Measurements from ENCODE around the gene GKAP1. TPM values are rescaled to one million over a fixed set of nuclear protein-coding genes. Genes with fewer than 3 reads are reported as not detected.
"Not testable (repeated sequence)": the region's sequence is repeated elsewhere in the genome, so short reads cannot be mapped to it uniquely, and the experiment has no call there.

GKAP1 gene
- total RNA-seq, 1 experiment from 2014 or later = 0.86 TPM

DNA sequence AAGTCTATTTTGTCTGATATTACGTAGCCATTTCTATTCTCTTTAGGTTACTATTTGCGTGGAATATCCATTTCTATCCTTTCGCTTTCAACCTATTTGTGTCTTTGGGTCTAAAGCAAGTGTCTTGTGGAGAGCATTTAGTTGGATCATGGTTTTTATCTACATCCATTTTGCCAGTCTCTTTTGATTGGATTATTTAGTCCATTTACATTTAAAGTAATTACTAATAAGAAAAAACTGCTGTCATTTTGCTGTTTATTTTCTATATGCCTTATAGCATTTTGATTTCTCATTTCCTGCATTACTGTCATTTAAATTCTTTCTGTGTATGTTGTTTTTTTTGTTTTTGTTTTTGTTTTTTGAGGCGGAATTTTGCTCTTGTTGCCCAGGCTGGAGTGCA, 83.8 kb downstream of the GKAP1 start:
- Mint-ChIP-seq H3K4me1 (ENCODE audit: low read depth, unreplicated experiment) (no peaks in the 10 kb centered on the region), H3K27ac (ENCODE audit: unreplicated experiment) (no peak overlapping the region), H3K9me3 (ENCODE audit: unreplicated experiment) (no peaks in the 10 kb centered on the region), H3K36me3 (ENCODE audit: insufficient read depth, unreplicated experiment) (no peaks in the 10 kb centered on the region), H3K4me3 (ENCODE audit: unreplicated experiment) (no peak overlapping the region), H3K27me3 (ENCODE audit: insufficient read depth, unreplicated experiment) (peaks cover 14% of the 10 kb centered on the region)
- no peak for DNase-seq
- BruUV-seq (replicated peaks) = no TSS peak
- H3K9me3 ChIP-seq = no peaks in the 10 kb centered on the region
- ChIA-PET CTCF (no interaction called here), POLR2A (no interaction called here)
- H3K27me3 ChIP-seq (replicated peaks; ENCODE audit: control insufficient read depth, insufficient read depth, low read length) = no peaks in the 10 kb centered on the region; the same call in 1 of the 2 replicates
- H3K4me3 ChIP-seq (ENCODE audit: low read depth, low read length) = no peak overlapping the region
- intact Hi-C loops (cut with micrococcal nuclease; ENCODE audit: unreplicated experiment) = no loop called here
- H3K36me3 ChIP-seq (ENCODE audit: control insufficient read depth, insufficient read depth, low read length) = no peaks in the 10 kb centered on the region
- H3K4me1 ChIP-seq = no peaks in the 10 kb centered on the region
- TF ChIP-seq, protein P1, sequence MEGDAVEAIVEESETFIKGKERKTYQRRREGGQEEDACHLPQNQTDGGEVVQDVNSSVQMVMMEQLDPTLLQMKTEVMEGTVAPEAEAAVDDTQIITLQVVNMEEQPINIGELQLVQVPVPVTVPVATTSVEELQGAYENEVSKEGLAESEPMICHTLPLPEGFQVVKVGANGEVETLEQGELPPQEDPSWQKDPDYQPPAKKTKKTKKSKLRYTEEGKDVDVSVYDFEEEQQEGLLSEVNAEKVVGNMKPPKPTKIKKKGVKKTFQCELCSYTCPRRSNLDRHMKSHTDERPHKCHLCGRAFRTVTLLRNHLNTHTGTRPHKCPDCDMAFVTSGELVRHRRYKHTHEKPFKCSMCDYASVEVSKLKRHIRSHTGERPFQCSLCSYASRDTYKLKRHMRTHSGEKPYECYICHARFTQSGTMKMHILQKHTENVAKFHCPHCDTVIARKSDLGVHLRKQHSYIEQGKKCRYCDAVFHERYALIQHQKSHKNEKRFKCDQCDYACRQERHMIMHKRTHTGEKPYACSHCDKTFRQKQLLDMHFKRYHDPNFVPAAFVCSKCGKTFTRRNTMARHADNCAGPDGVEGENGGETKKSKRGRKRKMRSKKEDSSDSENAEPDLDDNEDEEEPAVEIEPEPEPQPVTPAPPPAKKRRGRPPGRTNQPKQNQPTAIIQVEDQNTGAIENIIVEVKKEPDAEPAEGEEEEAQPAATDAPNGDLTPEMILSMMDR (IDR thresholded peaks at IDR 0.05; ENCODE audit: insufficient read depth in 1 of 2, low read depth in 1 of 2, low read length in 1 of 2, severe bottlenecking in 1 of 2, unreplicated experiment in 1 of 2) = no peak

DNA sequence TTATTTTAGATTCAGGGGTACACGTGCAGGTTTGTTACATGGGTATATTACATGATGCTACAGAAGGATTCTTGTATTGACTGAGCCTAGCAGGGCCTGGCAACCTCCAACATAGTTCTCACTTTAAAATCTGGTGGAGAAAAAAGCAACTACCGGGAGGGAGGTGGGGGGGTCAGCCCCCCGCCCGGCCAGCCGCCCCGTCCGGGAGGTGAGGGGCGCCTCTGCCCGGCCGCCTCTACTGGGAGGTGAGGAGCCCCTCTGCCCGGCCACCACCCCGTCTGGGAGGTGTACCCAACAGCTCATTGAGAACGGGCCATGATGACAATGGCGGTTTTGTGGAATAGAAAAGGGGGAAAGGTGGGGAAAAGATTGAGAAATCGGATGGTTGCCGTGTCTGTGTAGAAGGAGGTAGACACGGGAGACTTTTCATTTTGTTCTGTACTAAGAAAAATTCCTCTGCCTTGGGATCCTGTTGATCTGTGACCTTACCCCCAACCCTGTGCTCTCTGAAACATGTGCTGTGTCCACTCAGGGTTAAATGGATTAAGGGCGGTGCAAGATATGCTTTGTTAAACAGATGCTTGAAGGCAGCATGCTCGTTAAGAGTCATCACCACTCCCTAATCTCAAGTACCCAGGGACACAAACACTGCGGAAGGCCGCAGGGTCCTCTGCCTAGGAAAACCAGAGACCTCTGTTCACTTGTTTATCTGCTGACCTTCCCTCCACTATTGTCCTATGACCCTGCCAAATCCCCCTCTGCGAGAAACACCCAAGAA, 88.8 kb downstream of the GKAP1 start:
- H3K27ac Mint-ChIP-seq (ENCODE audit: unreplicated experiment); H3K4me3 ChIP-seq (ENCODE audit: low read depth, low read length); POLR2A ChIA-PET; H3K4me1 Mint-ChIP-seq (ENCODE audit: low read depth, unreplicated experiment); intact Hi-C loops (cut with micrococcal nuclease; ENCODE audit: unreplicated experiment); H3K36me3 Mint-ChIP-seq (ENCODE audit: insufficient read depth, unreplicated experiment); H3K4me3 Mint-ChIP-seq (ENCODE audit: unreplicated experiment); H3K27me3 ChIP-seq (replicated peaks; ENCODE audit: control insufficient read depth, insufficient read depth, low read length); H3K9me3 ChIP-seq; H3K4me1 ChIP-seq; CTCF ChIA-PET; H3K36me3 ChIP-seq (ENCODE audit: control insufficient read depth, insufficient read depth, low read length); H3K9me3 Mint-ChIP-seq (ENCODE audit: unreplicated experiment); H3K27me3 Mint-ChIP-seq (ENCODE audit: insufficient read depth, unreplicated experiment); BruUV-seq (replicated peaks); DNase-seq: not testable (repeated sequence)

DNA sequence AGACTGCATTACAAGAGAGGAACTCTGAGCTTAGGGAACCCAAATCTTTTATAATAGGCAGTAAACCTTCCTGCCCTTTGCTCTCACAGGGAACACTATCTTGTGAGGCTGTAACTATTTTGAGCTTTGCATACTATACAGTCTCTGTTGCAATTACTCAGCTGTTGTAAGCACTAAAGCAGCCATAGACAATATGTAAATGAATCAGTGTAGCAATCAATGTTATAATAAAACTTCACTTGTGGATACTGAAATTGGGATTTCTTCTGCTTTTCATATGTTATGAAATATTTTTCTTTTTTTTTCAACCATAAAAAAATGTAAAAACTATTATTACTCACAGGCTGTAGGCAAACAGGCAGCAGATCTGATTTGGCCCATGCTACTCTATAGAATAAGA, 93.1 kb downstream of the GKAP1 start:
- Mint-ChIP-seq H3K4me1 (ENCODE audit: low read depth, unreplicated experiment) (no peaks in the 10 kb centered on the region), H3K4me3 (ENCODE audit: unreplicated experiment) (no peak overlapping the region), H3K36me3 (ENCODE audit: insufficient read depth, unreplicated experiment) (no peaks in the 10 kb centered on the region), H3K27me3 (ENCODE audit: insufficient read depth, unreplicated experiment) (no peaks in the 10 kb centered on the region), H3K9me3 (ENCODE audit: unreplicated experiment) (no peaks in the 10 kb centered on the region), H3K27ac (ENCODE audit: unreplicated experiment) (no peak overlapping the region)
- no TSS peak for BruUV-seq (replicated peaks)
- H3K27me3 ChIP-seq (replicated peaks; ENCODE audit: control insufficient read depth, insufficient read depth, low read length) = no peaks in the 10 kb centered on the region
- DNase-seq = no peak
- CTCF ChIA-PET = no interaction called here
- no peaks in the 10 kb centered on the region for H3K9me3 ChIP-seq
- TF ChIP-seq, protein P1 (IDR thresholded peaks at IDR 0.05; ENCODE audit: insufficient read depth in 1 of 2, low read depth in 1 of 2, low read length in 1 of 2, severe bottlenecking in 1 of 2, unreplicated experiment in 1 of 2) = no peak
- H3K36me3 ChIP-seq (ENCODE audit: control insufficient read depth, insufficient read depth, low read length) = no peaks in the 10 kb centered on the region
- intact Hi-C loops (cut with micrococcal nuclease; ENCODE audit: unreplicated experiment) = no loop called here
- H3K4me3 ChIP-seq (ENCODE audit: low read depth, low read length) = no peak overlapping the region
- POLR2A ChIA-PET = no interaction called here
- no peaks in the 10 kb centered on the region for H3K4me1 ChIP-seq
